B cell (primary cell): ENCODE data around the gene PHRF1. TPM values are rescaled to one million over a fixed set of nuclear protein-coding genes. Genes with fewer than 3 reads are reported as not detected.
A peak's percentile ranks its signal among the peaks of the same experiment; 100 is the strongest.

ENCODE experiments used
- ATAC-seq: fragments of 200-7000 bp; cut with Tn5 transposase; one replicate; pipeline ENCODE4 v1.10.0; 2021; ENCODE audit warnings: low read depth, mild to moderate bottlenecking, moderate number of reproducible peaks, moderate library complexity
- CTCF ChIA-PET: fragments of 350-600 bp; sonication (Branson Sonifier 250); formaldehyde crosslinking; loops from one replicate; lab custom pipeline; 2021; ENCODE audit warnings: antibody characterized with exemption, inconsistent platforms; lab: Charles Lee
- POLR2A ChIA-PET: fragments of 350-600 bp; sonication (Branson Sonifier 250); formaldehyde crosslinking; loops from one replicate; lab custom pipeline; 2021; ENCODE audit warnings: antibody characterized with exemption; lab: Charles Lee
- DNase-seq: peaks from one replicate; pipeline ENCODE4 v3.0.0; 2013
- H2AFZ ChIP-seq: 2 replicates; pipeline ENCODE4 v1.6.1; 2012; ENCODE audit warnings: mild to moderate bottlenecking, low read depth, low read length; ENCODE audit not compliant: insufficient read depth, poor library complexity, severe bottlenecking
- H3K27ac ChIP-seq, 2 donors: 1 replicate in 1 of 2; 2 replicates in 1 of 2; pipeline ENCODE4 v1.5.1; 2012 to 2013; ENCODE audit warnings: low read length in 2 of 2, mild to moderate bottlenecking in 2 of 2, moderate library complexity in 1 of 2
- H3K27me3 ChIP-seq, 4 experiments: fragments of 200-600 bp in 1 of 4; sonication (generic) in 1 of 4; replicated peaks in 1 of 4; 1 replicate in 2 of 4; 2 replicates in 2 of 4; pipeline versions ENCODE4 v1.6.1 to v1.7.0; 2013 to 2016; ENCODE audit warnings: low read length in 3 of 4, mild to moderate bottlenecking in 2 of 4, mixed read lengths in 1 of 4, moderate library complexity in 1 of 4; ENCODE audit not compliant: insufficient read depth in 4 of 4, control insufficient read depth in 3 of 4; ENCODE audit errors: control extremely low read depth in 1 of 4
- H3K36me3 ChIP-seq, 2 experiments: replicated peaks in 1 of 2; 1 replicate in 1 of 2; 2 replicates in 1 of 2; pipeline versions ENCODE4 v1.6.1 to v1.7.1; 2013; ENCODE audit warnings: low read length in 1 of 2; ENCODE audit not compliant: insufficient read depth in 2 of 2, control insufficient read depth in 1 of 2; ENCODE audit errors: control extremely low read depth in 1 of 2, extremely low read depth in 1 of 2
- H3K4me1 ChIP-seq, 2 donors: fragments of 200-600 bp in 1 of 2; sonication (generic) in 1 of 2; 1 replicate in 1 of 2; 2 replicates in 1 of 2; pipeline versions ENCODE4 v1.5.1 to v1.6.1; 2013 to 2017; ENCODE audit warnings: low read length in 2 of 2; ENCODE audit not compliant: control insufficient read depth in 2 of 2, insufficient read depth in 2 of 2
- H3K4me2 ChIP-seq: replicated peaks from 2 replicates; pipeline ENCODE3; 2012; ENCODE audit warnings: mild to moderate bottlenecking, low read depth, low read length; ENCODE audit not compliant: poor library complexity, severe bottlenecking
- H3K4me3 ChIP-seq, 5 experiments: fragments of 200-600 bp in 1 of 5; sonication (generic) in 1 of 5; 1 replicate in 3 of 5; 2 replicates in 2 of 5; pipeline versions ENCODE4 v1.5.1 to v1.7.0; 2011 to 2016; ENCODE audit warnings: low read length in 4 of 5, mild to moderate bottlenecking in 4 of 5, low read depth in 2 of 5, control low read depth in 1 of 5, moderate library complexity in 1 of 5; ENCODE audit not compliant: insufficient read depth in 1 of 5; ENCODE audit errors: control extremely low read depth in 1 of 5, extremely low read depth in 1 of 5
- H3K79me2 ChIP-seq: fragments of 200-600 bp; sonication (generic); one replicate; pipeline ENCODE4 v1.6.0; 2016; ENCODE audit warnings: low read length; ENCODE audit not compliant: control insufficient read depth, insufficient read depth
- H3K9ac ChIP-seq: fragments of 200-600 bp; sonication (generic); 2 replicates; pipeline ENCODE4 v1.6.1; 2017; ENCODE audit warnings: mild to moderate bottlenecking, low read length, moderate library complexity
- H3K9me3 ChIP-seq, 3 donors: one replicate each; pipeline versions ENCODE4 v1.6.1 to v1.7.1; 2013; ENCODE audit warnings: low read length in 2 of 3; ENCODE audit not compliant: control insufficient read depth in 2 of 3, insufficient read depth in 1 of 3; ENCODE audit errors: control extremely low read depth in 1 of 3
- H4K20me1 ChIP-seq: 2 replicates; pipeline ENCODE4 v1.6.0; 2012; ENCODE audit warnings: mild to moderate bottlenecking, low read length; ENCODE audit not compliant: insufficient read depth, control insufficient read depth, poor library complexity, severe bottlenecking
- H3K27ac Mint-ChIP-seq: one replicate; pipeline ENCODE4 v1.8.0; 2021; ENCODE audit warnings: mixed read lengths
- H3K27me3 Mint-ChIP-seq: one replicate; pipeline ENCODE4 v1.8.0; 2021; ENCODE audit warnings: mixed read lengths
- H3K4me1 Mint-ChIP-seq: one replicate; pipeline ENCODE4 v1.8.0; 2021; ENCODE audit warnings: mixed read lengths
- H3K4me3 Mint-ChIP-seq: one replicate; pipeline ENCODE4 v1.8.0; 2021; ENCODE audit warnings: mixed read lengths
- H3K9me3 Mint-ChIP-seq: one replicate; pipeline ENCODE4 v1.8.0; 2022; ENCODE audit warnings: mixed read lengths; ENCODE audit not compliant: insufficient read depth
- EZH2 ChIP-seq: IDR thresholded peaks from 2 replicates; pipeline ENCODE4 v1.6.1; 2012; ENCODE audit warnings: borderline replicate concordance, low read depth, mild to moderate bottlenecking, moderate library complexity, low read length; ENCODE audit not compliant: insufficient read depth, poor library complexity, severe bottlenecking
- WGBS: methylation state at CpG from one replicate; pipeline ENCODE4 v1.1.5; 2013; ENCODE audit warnings: missing lambda C conversion rate; ENCODE audit not compliant: insufficient coverage; 5-methylcytosine and 5-hydroxymethylcytosine counted together
- intact Hi-C: fragments of 100-400 bp; cut with micrococcal nuclease; formaldehyde crosslinking; loops from one replicate; pipeline ENCODE4 v1.10.0; 2022
- polyA plus RNA-seq: library from polyadenylated mRNA; depleted of rRNA; stranded (reverse); fragments of >200 nt; gene quantifications from 2 replicates; pipeline ENCODE4 v1.2.3, GENCODE V29; 2012
- total RNA-seq, 2 donors: library from RNA; stranded (reverse); fragments of 120-200 nt in 1 of 2; gene quantifications; 1 replicate in 1 of 2; 2 replicates in 1 of 2; pipeline versions ENCODE4 v1.2.3 to v1.2.4, GENCODE V29; 2013 to 2022
- TF ChIP-seq, protein P1 (sequence below): fragments of 200-600 bp; IDR thresholded peaks from one replicate; pipeline ENCODE4 v1.8.0; 2022; ENCODE audit warnings: antibody characterized with exemption, mild to moderate bottlenecking

The PHRF1 gene
- total and polyA plus RNA-seq, 2 donors (not counting 1 experiment from before 2014, with no cell fraction given) = 22.3 to 57.9 TPM

DNA sequence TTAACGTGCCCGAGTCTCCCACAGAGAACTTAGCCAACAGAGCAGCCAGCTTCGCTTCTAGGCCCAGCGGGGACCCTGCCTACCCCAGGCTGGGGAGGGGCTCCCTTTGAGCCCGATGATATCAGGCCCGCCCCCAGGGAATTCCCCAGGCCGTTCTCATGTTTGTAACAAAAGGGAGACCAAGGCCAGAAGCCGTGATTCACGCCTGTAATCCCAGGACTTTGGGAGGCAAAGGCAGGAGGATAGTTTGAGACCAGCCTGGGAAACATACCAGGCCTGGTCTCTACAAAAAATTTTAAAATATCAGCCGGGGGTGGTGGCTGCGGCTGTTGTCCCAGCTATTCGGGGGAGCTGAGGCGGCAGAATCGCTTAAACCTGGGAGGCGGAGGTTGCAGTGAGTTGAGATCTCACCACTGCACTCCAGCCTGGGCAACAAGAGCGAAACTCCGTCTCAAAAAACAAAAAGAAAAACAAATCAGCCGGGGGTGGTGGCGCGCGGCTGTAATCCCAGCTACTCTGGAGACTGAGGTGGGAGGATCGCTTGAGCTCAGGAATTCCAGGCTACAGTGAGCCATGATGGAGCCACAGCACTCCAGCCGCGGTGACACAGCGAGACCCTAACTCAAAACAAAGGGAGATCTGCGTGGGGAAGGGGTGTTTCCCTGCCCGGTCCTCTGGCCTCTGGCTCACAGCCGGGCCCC lies 62.5 kb downstream of the PHRF1 start:
- Histone ChIP-seq H2AFZ (no peak overlapping the region), H3K4me1 (peaks cover 24 to 28% of the 10 kb centered on the region in 2 donors), H4K20me1 (peaks cover 16% of the 10 kb centered on the region), H3K27ac (no peak overlapping the region), H3K9me3 (peaks cover 0 to 7% (median 0%) of the 10 kb centered on the region in 3 donors), H3K4me2 (peak overlapping the region; percentile 76), H3K36me3 (no peaks in the 10 kb centered on the region), H3K4me3 (no peak overlapping the region), H3K9ac (no peak overlapping the region), H3K79me2 (peaks cover 2% of the 10 kb centered on the region), H3K27me3 (peaks cover 0 to 38% (median 20%) of the 10 kb centered on the region in 4 experiments)
- Mint-ChIP-seq H3K27ac (no peak overlapping the region), H3K27me3 (peaks cover 28% of the 10 kb centered on the region), H3K4me3 (peak overlapping the region; percentile 41), H3K4me1 (peaks cover 21% of the 10 kb centered on the region), H3K9me3 (no peaks in the 10 kb centered on the region)
- no peak for ATAC-seq
- POLR2A ChIA-PET = interaction anchor here (0.6 kb wide), 1 partner anchor 11 kb away, joined by 3 read pairs; no protein-coding TSS in a partner anchor
- 80% methylated on average over 21 of the region's 28 CpGs for WGBS
- CTCF ChIA-PET = no interaction called here
- TF ChIP-seq, protein P1, sequence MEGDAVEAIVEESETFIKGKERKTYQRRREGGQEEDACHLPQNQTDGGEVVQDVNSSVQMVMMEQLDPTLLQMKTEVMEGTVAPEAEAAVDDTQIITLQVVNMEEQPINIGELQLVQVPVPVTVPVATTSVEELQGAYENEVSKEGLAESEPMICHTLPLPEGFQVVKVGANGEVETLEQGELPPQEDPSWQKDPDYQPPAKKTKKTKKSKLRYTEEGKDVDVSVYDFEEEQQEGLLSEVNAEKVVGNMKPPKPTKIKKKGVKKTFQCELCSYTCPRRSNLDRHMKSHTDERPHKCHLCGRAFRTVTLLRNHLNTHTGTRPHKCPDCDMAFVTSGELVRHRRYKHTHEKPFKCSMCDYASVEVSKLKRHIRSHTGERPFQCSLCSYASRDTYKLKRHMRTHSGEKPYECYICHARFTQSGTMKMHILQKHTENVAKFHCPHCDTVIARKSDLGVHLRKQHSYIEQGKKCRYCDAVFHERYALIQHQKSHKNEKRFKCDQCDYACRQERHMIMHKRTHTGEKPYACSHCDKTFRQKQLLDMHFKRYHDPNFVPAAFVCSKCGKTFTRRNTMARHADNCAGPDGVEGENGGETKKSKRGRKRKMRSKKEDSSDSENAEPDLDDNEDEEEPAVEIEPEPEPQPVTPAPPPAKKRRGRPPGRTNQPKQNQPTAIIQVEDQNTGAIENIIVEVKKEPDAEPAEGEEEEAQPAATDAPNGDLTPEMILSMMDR = no peak
- no peak for TF ChIP-seq EZH2
- no peak for DNase-seq
- intact Hi-C loops = no loop called here

DNA sequence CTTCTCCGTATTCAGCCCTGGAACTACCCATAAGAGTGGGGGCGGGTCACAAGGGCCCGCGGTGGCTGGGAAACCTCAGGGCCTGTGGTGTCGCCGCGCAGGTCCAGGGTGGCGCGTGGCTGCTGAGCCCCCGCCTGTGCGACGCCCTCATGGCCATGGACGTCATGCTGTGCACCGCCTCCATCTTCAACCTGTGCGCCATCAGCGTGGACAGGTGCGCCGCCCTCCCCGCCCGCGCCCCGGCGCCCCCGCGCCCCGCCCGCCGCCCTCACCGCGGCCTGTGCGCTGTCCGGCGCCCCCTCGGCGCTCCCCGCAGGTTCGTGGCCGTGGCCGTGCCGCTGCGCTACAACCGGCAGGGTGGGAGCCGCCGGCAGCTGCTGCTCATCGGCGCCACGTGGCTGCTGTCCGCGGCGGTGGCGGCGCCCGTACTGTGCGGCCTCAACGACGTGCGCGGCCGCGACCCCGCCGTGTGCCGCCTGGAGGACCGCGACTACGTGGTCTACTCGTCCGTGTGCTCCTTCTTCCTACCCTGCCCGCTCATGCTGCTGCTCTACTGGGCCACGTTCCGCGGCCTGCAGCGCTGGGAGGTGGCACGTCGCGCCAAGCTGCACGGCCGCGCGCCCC lies 63.2 kb downstream of the PHRF1 start:
- peaks cover 2% of the 10 kb centered on the region for H3K79me2 ChIP-seq
- no peak overlapping the region for H3K27ac ChIP-seq
- Mint-ChIP-seq H3K4me1 (peaks cover 21% of the 10 kb centered on the region), H3K27me3 (peaks cover 27% of the 10 kb centered on the region), H3K27ac (no peak overlapping the region), H3K9me3 (no peaks in the 10 kb centered on the region), H3K4me3 (peak overlapping the region; percentile 29)
- H4K20me1 ChIP-seq = peaks cover 16% of the 10 kb centered on the region
- H3K9me3 ChIP-seq = peaks cover 0 to 7% (median 0%) of the 10 kb centered on the region in 3 donors
- no peak overlapping the region for H3K4me3 ChIP-seq
- POLR2A ChIA-PET = interaction anchor here (0.6 kb wide), 2 partner anchors 11 to 13 kb away, joined by 3 read pairs; no protein-coding TSS in a partner anchor
- intact Hi-C loops = no loop called here
- H3K4me2 ChIP-seq = peak overlapping the region; percentile 76
- H3K4me1 ChIP-seq = peaks cover 24 to 28% of the 10 kb centered on the region in 2 donors
- TF ChIP-seq EZH2 = no peak
- TF ChIP-seq, protein P1 = no peak
- peak; percentile 38 for DNase-seq
- H3K27me3 ChIP-seq = peaks cover 0 to 38% (median 20%) of the 10 kb centered on the region in 4 experiments
- H3K36me3 ChIP-seq = no peaks in the 10 kb centered on the region
- CTCF ChIA-PET = no interaction called here
- no peak overlapping the region for H2AFZ ChIP-seq
- WGBS = 9% methylated on average over 80 of the region's 80 CpGs
- no peak overlapping the region for H3K9ac ChIP-seq
- ATAC-seq = no peak
